SK-N-MC (cell line): ENCODE measurements around the gene ETV6.

Experiments
- EZH2 ChIP-seq: fragments of 200-600 bp; sonication (generic); IDR thresholded peaks from one replicate; pipeline ENCODE4 v1.6.1; 2017; ENCODE audit warnings: antibody characterized with exemption
- POLR2AphosphoS5 ChIP-seq: IDR thresholded peaks from 2 replicates; pipeline ENCODE4 v1.6.1; 2012; ENCODE audit warnings: mild to moderate bottlenecking, low read depth, low read length, borderline replicate concordance

- TF ChIP-seq POLR2AphosphoS5 = no peak
- no peak for TF ChIP-seq EZH2
These were observed 226.0 kb downstream of the ETV6 start for GRCh38 chr12:11875414-11875935.
